CD4-positive, alpha-beta T cell treated with Interferon alpha-2 for 1 hour (primary cell): ENCODE data around the gene HHAT.

ENCODE experiments used
- DNase-seq, 2 donors: peaks; one replicate each; pipeline ENCODE4 v3.0.0-alpha.2; 2020 to 2022

The HHAT gene

GRCh38 chr1:210568631-210569030, 239.9 kb downstream of the HHAT start:
- DNase-seq, result no peak

- DNase-seq, result no peak
These were observed 241.4 kb downstream of the HHAT start for GRCh38 chr1:210570116-210570515.

GRCh38 chr1:210571356-210572284, 242.9 kb downstream of the HHAT start:
- no peak for DNase-seq

GRCh38 chr1:210573141-210573540, 244.4 kb downstream of the HHAT start:
- DNase-seq, result no peak

- DNase-seq, result no peak
These were observed 253.7 kb downstream of the HHAT start for GRCh38 chr1:210582205-210582970.

GRCh38 chr1:210584439-210585113, 255.9 kb downstream of the HHAT start:
- DNase-seq, result peak; percentile 48 to 55

- no peak for DNase-seq
These were observed 258.1 kb downstream of the HHAT start for GRCh38 chr1:210586771-210587170.

- DNase-seq, result no peak
These were observed 258.9 kb downstream of the HHAT start for GRCh38 chr1:210587566-210587965.

GRCh38 chr1:210588357-210588756, 259.7 kb downstream of the HHAT start:
- DNase-seq, result no peak

- DNase-seq, result no peak
These were observed 260.2 kb downstream of the HHAT start for GRCh38 chr1:210588946-210589345.

GRCh38 chr1:210591214-210591613, 262.5 kb downstream of the HHAT start:
- no peak for DNase-seq

- no peak for DNase-seq
These were observed 265.9 kb downstream of the HHAT start for GRCh38 chr1:210594605-210595004.

GRCh38 chr1:210596641-210597040, 267.9 kb downstream of the HHAT start:
- DNase-seq, result no peak

GRCh38 chr1:210597555-210598134, 268.9 kb downstream of the HHAT start:
- peak in 1 of 2 donors; percentile 14 for DNase-seq

- DNase-seq, result peak in 1 of 2 donors; percentile 36
These were observed 269.5 kb downstream of the HHAT start for GRCh38 chr1:210598135-210598652.

- DNase-seq, result no peak
These were observed 271.9 kb downstream of the HHAT start for GRCh38 chr1:210600421-210601159.

- DNase-seq, result no peak
These were observed 274.4 kb downstream of the HHAT start for GRCh38 chr1:210603123-210603522.

GRCh38 chr1:210605099-210605498, 276.4 kb downstream of the HHAT start:
- DNase-seq, result no peak

GRCh38 chr1:210607361-210607760, 278.7 kb downstream of the HHAT start:
- DNase-seq, result no peak

- no peak for DNase-seq
These were observed 280.1 kb downstream of the HHAT start for GRCh38 chr1:210608767-210609166.

- no peak for DNase-seq
These were observed 287.7 kb downstream of the HHAT start for GRCh38 chr1:210616356-210616755.

GRCh38 chr1:210617293-210617692, 288.6 kb downstream of the HHAT start:
- DNase-seq, result no peak
